ENCODE data around the gene TMEM31. TPM values are rescaled to one million over a fixed set of nuclear protein-coding genes. Genes with fewer than 3 reads are reported as not detected.

The TMEM31 gene
- total and polyA plus RNA-seq, 9 of the 15 experiments (the other 6 are each of a cell fraction or from before 2014, with no cell fraction given): 0.18 TPM; not detected in 8

DNA sequence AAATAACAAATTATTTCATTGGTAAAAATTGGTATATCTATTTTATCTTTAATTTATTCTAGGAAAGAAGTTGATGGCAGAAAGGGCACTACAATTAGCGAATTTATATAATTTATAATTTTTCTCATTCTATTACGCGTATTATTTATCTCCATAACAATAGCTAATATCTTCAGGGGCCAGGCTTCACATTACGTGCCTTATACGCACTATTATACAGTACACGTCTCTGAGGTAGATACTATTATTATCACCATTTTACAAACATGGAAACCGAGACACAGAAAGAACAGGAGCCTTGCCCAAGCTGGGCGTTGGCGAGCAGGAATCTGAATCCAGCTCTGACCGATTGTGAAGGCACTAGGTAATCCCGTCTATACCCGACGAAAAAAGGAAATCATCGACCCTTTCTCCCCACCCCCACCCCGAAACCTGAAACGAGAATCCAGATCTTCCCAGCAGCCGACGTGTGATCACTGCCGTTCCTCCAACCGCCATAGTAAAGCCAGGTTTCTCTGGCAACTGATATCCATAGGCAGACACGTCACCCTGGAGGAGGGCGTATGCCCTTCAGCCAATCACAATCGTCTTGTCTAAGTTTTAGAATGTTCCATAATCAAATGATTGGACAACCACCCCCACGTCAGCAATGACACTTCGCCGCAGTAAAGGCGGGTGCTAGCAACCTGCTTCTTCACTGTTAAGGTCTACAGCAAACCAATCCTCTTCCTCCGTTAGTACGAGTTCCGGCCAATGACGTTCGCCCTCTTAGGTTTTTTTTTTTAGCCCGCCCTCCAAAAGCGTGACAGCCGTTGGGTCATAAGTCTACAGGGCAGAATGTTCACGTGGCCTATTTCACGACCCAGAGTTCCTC lies 24.3 kb upstream of the TMEM31 start, which contains the start of gene MORF4L2 (continued):
- TF ChIP-seq MXD1 (CRISPR knock-in tag; IDR thresholded peaks at IDR 0.05; ENCODE audit: borderline replicate concordance, poor library complexity, severe bottlenecking) (no peak), ZNF3 (CRISPR knock-in tag; IDR thresholded peaks at IDR 0.05) (no peak), NRF1 (conservative IDR thresholded peaks at IDR 0.05 in 1 of 2, IDR thresholded peaks at IDR 0.05 in 1 of 2) (no peak), CAMTA2 (CRISPR knock-in tag; conservative IDR thresholded peaks at IDR 0.05) (no peak), POLR2B (IDR thresholded peaks at IDR 0.05; ENCODE audit: low read depth, partially characterized antibody) (peak; percentile 96), ZNF384 (IDR thresholded peaks at IDR 0.05; ENCODE audit: low read depth, low read length) (no peak), TSC22D4 (tag; IDR thresholded peaks at IDR 0.05) (no peak), ZFP36 (IDR thresholded peaks at IDR 0.05; ENCODE audit: low read depth, low read length, partially characterized antibody) (no peak), RREB1 (CRISPR knock-in tag; IDR thresholded peaks at IDR 0.05) (no peak), GATA2 (CRISPR knock-in tag; IDR thresholded peaks at IDR 0.05) (no peak), ELF1 (tag; IDR thresholded peaks at IDR 0.05) (no peak), SUPT5H (IDR thresholded peaks at IDR 0.05) (peak; percentile 94), PHF21A (IDR thresholded peaks at IDR 0.05; ENCODE audit: borderline replicate concordance, low read depth) (no peak), CREBBP (IDR thresholded peaks at IDR 0.05; ENCODE audit: low read depth, low read length) (no peak)
- TF ChIP-seq, protein P1, sequence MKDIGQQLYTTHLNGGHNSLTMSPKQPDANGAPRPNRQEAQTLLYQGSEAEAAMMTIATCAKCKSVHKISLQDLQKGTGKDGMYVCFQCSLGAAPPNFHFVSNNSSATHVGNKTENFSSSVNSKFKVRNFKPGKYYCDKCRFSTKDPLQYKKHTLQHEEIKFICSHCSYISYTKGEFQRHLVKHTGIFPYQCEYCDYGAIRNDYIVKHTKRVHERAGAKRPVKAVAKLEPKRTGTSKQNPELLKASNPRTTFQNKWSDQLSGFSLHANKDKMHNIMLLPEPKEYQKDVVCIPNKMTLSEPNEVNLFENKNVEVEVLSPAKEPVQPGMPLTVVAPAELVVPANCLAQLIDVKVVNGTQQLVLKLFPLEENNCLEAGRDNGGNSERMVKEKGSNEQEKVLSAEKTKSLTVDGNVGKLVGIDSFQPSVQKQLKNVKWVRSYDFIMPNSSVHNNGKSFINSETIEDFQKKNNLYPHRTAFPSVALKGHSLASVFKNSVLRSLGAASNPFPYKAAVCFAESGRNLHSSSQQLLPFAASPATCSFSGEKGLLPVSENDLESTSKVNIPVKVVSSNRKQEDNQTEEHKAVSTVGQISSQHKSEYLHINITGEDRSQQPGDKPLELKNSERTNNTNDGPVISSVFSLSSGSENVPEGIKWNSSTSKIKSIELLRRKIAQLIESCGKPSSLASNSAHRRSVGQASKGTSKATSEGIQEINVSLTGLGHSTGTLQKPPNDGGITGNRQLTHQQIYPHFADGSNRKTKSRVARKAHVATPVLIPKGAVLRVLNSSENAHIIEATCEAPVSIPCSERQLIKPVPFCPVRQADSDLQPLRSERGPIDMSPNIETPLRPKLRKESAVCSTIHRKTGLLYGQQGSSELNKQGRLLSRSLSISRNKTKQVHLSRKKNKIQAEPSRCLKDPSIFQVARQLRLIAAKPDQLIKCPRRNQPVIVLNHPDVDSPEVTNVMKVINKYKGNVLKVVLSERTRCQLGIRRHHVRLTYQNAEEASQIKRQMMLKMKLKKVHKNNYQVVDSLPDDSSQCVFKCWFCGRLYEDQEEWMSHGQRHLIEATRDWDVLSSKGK (CRISPR knock-in tag; IDR thresholded peaks at IDR 0.05): no peak

Data from K562 (cell line).